GM19463 (cell line): ENCODE results near the gene MOV10L1.

Experiments
- ATAC-seq: cut with Tn5 transposase; IDR thresholded peaks from one replicate; pipeline ENCODE4 v1.9.1; 2021; ENCODE audit warnings: mild to moderate bottlenecking, moderate library complexity; ENCODE audit not compliant: unreplicated experiment

MOV10L1 gene

DNA sequence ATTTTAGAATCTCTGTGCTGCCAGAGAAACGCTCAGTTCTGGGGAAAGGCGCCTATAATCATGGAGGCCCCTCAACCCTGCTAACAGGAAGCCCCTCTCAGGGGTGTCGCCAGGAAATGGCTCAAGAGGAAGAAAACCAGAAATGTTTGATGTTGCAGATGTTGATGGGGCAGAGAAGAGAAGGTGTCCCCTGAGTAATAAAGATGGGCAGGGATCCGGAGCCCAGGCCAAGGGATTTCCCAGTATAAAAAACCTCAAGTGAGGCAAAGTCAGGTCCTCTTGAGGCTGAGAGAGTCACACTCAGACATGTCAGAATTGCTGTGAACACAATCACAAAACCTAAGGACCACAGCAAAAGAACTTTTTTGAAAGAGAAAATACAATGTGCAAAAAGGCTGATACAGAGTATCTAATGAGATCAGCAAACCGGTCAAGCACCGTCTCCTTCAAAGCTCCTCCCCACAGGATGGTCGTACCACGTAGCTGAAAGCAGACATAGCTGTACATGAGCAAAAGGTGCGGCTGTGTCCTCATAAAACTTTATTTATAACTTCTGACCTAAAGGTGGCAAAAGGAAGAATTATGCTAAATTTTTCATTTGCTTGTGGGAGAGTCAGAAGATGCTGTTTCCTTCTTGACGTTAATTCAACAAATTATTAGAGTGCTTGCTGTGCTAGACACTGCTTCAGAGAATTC is 12.2 kb downstream of the MOV10L1 start:
- no peak for ATAC-seq

DNA sequence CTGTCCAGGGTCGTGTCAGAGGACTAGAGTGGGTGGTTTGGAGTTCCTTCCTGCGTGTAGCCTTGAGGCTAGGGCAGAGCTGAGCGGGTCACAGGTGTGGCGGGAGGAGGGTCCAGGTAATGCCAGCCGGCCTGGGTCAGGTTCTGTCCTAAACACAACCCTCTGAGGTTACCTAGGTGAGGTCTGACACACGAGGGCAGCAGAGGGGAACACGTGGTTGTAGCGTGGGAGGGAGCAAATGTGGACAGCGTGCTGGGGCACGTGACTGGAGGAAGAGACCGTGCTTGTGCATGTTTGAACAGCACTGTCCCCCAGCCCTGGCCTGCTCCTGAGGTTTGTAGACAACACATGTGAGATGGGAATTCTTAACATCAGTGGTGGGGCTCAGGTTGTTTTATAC is 13.1 kb downstream of the MOV10L1 start:
- ATAC-seq, result no peak

DNA sequence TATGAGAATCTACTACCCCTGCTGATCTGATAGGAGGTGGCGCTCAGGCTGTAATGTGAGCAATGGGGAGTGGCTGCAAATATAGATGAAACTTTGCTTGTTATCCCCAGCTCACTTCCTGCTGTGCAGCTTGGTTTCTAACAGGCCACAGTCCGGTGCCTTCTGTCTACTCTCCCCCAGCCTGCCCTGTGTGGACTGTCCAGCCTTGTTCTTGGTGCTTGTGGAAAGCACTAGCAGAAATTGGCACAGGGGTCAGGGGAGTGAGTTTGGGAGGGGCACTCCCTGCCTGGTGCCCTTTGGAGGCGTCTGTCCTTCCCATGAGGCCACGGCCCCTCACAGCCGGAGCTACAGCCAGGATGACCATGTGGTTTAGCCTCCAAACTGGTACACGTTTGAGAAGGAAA is 14.3 kb downstream of the MOV10L1 start:
- ATAC-seq, result no peak

DNA sequence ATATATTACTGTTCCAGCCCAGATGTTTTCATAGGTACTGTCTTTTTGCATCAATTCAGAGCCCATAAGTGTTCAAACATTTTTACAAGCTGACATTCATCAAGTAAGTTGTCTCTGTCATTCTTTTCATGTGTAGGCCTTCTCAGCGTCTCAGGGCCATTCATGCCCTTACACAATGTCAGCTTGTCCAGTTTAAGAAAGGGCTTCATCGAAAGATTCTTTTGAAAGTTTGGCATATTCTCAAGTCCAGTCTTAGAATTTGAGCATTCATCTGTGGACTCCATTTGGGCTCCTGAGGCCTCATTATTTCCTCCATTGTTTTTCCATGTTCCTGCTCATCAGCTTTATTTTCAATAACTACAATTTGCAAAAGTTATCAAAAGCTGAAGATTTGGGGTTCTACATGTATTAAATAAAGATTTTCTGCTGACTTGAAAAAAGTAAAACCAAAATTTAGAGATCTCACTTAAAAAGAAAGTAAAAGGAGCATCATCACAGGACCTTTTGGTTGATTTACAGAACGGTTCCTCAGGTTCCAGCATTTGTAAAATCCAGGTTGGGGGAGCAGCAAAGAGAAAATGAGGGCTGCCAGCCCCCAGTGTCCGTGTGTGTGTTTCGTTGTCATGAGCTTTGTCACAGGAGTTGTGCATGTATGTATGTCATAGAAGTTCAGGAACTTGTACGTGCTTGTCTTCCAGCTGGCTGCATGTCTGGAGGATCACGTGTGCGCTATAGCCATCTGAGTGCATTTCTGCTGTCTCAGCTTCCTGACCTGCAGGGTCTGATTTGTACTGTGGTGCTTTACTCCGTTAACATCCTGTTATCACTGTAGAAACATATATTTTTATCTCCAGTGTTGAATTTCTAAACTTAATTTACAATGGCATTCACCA is 15.6 kb downstream of the MOV10L1 start:
- no peak for ATAC-seq

DNA sequence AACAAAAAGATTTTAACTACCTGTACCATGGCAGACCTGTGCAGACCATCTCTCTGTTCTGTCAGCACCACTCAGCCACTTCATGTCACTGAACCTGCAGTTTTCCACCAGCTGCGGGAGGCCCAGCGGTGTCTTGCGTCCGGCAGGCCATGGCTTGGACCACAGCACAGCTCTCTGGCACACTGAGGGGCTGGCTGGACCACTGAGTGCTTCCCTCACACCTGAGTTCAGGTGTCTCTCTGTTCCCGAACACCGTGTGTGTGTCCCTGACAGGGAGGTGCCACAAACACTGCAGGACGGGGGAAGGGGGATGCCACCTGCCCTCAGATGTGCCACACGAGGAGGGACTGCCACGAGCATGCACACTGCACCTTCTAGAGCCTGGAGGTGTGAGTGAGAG is 17.7 kb downstream of the MOV10L1 start:
- ATAC-seq, result no peak

DNA sequence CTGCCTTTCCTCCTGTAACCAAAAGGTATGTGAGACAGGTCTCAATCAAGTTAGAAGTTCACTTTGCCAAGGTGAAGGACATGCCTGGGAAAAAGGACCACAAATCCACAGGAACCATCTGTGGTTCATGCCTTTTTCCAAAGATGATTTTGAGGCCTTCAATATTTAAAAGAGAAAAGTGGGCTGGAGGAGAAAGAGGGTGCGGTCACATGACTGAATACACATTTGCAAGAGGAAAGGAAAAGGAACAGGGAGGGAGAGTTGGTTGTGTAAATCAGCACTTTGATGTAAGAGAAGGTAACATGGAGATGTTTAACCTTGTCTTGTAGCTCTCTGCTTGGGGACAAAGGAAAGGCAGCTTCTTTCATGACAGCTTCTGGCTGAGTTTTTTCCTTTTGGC is 21.2 kb downstream of the MOV10L1 start:
- no peak for ATAC-seq

DNA sequence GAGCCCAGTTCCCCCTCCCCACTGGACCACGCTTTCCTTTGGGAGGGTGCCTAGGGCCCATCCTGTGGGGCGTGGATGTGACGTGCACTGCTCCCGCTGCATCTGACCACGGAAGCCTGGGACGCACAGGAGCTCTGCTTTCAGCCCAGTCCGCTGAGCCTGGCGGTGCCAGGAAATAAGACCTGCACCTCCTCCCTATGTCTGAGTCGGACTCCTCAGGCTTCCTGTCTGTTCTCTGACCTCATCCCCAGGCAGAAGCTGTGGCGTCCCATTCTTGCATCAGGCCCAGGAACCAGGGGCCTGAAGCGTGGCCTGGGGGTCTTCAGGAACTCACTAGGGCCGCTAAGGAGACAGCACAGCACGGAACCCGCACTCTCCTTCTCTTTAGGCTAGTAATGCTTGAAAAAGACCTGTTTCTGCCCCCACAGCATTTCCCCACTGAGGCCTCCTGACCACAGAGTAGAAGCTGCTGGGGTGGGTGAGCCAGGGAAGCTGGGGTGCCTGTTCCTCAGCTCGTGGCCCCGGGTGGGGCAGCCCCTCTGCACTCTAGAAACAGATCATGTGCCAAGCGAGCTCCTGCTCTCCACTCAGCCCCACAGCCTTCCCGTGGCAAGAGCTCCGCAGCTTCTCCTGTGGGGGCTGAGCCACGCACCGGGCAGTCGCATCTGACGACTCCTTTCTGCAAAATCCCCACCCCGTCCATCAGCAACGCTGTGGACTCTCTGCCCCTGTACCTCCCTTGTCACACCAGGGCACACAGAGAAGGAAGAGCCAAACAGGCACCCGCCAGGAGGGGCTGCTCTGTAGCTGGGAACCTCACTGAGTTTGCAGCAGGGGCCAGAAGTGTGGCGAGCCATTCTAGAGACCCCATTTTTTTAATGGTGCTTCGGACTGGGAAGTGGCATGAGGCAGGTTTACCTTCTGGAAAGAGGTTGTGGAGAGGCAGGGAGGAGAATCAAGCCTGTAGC is 22.6 kb downstream of the MOV10L1 start:
- no peak for ATAC-seq

DNA sequence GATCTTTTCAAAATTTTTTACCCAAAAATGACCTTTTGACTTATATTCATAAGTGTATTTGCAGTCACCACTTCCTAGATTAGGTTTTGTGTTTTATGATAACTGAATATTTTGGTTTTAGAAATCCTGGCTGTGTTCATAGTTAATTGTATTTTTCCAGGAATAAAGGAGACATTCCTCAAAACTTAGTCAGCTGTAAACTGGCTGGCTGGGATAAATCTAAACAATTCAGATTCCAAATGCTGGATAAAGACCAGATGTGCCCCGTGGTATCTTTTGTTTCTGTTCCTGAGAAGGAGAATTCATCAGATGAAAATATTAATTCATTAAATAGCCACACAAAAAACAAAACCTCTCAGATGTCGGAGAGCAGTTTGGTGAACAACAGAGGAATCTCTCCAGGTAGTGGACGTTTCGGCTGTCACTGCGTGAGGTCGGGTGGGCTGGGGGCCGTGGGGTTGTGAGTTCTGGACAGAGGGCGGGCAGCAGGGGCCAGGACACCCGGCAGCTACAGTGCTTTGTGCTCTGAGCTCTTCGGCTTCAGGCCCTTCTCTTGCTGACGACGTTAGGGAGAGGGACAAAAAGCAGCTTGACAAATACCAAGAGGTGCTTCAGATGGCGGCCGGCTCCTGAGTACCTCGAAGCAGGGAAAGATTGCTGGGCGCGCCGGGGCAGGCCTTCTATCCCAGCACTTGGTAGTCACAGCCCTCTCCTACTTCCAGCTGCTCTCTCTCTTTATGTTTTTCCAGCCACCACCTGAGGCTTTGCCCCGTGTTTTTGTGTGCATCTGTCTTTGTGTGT is 24.6 kb downstream of the MOV10L1 start:
- no peak for ATAC-seq

DNA sequence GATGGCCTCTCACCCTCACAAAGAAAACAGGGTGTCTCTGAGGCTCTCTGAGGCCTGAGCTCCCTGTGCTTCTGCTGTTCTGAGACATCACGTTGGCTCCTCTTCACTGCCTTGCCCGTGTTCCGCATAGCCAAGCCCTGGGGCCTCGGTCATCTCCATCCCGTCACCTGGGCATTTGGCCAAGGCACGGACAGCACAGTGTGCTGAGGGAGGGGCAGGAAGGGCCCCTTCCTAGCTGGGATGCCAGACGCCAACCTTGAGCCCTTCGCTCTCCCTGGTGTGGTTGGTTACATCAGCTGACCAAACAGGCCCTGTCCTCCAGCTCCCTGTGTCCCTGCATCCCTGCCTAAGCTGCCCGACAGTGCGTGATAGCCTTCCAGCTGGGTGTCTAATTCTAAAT is 25.9 kb downstream of the MOV10L1 start:
- ATAC-seq, result no peak

DNA sequence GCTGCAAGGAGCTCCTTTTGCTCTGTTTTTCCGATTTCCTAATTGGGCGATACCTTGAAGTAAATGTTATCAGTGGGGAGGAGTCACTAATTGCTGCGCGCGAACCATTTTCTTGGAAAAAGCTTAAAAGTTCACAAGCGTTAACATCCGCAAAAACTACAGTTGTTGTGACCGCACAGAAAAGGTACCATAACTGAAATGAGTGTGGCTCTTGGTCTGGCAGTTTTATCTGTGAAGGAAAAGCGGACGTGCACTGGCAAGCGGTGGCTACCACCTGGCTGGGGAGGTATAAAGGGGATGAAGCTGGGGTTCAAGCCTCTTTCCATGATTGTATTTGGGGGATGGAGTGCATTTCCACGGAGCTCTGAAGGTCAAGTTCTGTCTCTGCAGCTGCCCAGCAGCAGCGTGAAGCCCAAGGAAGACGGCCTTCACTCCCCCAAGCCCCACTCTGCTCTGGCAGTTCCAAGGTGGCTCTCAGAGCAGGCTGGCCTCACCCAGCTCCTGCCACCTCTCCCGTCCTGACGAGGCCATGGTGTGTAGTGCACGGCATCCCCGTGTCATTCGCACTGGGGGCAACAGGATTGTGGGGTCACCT is 27.5 kb downstream of the MOV10L1 start:
- no peak for ATAC-seq

DNA sequence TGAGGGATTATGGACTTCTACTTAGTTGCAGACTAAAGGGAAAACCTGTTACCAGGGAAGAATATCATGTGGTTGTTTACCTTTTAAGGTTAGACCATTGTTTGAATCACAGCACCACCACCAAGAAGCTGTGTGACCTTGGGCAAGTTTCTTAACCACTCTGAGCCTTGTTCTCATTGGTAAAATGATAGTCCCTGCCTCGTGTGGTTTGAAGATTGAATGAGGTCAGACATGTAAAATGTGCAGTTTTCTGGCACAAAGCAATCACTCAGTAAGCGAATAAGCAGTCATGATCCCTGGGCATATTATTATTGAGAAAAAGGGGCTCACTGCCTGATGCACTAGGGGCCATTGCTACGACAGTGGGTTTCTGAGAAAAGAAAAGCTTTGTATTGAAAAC is 28.3 kb downstream of the MOV10L1 start:
- ATAC-seq, result no peak

DNA sequence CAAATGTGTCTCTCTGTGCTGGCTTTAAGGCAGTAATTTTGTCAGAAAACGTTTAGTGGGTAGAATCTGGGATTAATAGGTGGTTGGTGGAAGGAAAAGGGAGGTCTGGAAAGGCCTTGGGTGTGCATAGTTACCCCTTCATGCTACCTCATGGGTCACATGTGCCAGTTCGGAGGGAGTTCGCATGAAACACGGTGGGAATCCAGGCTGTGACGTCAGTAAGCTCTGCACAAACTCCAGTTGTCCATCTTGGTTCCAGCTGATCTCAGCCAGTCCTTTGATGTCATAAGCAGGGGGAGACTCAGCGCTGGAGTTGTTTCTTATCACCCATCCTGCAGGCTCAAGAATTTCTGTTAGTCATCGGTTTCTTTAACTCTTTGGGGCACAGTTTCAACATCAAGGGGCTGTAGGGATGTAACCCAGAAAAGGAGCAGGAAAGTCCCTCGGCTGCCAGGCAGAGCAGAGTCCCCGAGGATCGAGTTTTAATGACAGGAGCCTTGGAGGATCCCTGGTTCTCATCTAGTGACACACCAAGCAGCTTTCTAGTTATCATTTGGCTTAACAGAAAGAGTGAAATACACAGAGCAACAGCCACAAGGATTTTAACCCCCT is 28.9 kb downstream of the MOV10L1 start:
- ATAC-seq, result no peak

DNA sequence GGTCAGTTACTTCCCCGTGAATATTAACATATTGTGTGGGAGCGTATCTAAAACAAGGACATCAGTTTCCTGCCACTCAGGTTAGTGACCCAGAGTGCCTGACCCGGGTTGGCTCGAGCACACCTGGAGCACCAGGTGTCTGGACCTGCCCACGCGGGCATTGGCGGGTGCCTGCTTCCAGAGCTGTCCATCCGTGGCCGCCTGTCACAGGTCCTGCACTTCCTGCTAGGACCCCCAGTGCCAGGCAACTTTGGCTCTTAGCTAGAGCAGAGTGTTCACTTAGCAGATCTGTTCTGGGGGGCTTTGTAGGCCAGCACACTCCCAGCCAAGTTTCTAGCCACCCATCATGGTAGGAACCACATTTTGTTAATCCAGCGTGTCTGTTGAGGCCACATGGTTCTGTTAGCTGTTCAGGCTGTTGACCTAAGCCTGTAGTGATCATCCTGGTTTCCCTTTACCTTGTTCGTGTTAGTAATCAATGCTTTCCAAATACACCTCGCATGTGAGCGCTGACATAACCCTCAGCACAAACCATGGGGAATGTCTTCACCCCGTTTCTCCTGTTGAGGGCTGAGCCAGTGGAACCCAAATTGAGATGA is 29.5 kb downstream of the MOV10L1 start:
- no peak for ATAC-seq

DNA sequence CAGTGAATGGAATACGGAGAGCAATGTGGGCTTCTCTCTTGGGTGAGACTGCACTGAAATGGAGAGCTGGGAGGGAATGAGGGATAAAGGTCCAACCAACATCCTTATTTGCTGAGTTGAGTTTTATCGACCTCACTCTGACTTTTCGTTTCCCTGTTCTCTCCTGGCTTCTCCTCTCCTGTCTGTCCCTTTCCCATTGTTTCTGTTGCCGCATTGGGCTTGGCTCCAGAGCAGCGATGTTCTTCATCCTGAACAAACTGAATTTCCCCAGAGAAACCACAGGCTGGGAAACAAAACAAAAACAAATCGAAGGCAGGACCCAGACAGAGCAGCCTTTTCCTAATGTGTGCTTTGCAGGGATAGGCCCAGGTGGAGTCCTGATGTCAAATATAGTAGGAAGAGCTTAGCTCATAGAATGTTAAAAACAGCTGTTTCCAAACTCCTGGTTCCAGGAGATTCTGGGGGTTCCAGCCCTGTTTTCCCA is 30.0 kb downstream of the MOV10L1 start:
- no peak for ATAC-seq

DNA sequence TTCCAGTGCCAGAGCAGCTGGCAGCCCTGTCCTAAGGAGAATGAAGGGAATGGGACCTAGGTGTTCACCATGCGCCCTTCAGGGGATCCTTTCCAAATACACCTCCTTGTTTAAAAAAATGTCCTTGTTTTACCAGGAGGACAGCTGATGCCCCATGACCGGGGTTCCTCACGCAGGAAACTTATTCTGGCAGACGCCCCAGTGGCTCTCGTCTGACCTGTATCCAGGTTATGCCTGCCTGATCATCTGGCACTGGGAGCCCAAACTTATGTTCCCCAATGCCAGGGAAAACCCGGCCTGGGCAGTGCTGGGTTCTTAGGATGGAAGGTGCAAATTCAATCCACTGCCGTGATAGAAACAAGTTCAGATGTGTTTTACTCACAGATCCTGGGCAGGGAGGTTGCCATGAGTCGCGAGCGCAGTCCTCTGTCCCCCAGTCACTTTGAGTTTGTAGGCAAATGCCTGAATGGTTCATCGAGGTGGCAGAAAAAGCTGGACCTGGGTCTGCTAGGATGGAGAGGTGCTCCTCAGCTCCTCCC is 31.5 kb downstream of the MOV10L1 start:
- no peak for ATAC-seq

DNA sequence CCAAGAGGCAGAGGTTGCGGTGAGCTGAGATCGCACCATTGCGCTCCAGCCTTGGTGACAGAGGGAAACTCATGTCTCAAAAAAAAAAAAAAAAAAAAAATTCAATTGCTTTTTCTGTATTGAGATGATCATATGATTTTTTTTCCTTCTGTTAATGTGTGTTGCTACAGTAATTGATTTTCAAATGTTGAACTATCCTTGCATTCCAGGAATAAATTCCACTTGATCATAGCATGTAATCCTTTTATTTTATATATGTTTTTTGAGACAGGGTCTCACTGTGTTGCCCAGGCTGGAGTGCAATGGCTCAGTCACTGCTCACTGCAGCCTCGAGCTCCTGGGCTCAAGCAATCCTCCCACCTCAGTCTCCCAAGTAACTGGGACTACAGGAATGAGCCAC is 33.3 kb downstream of the MOV10L1 start:
- ATAC-seq, result no peak

DNA sequence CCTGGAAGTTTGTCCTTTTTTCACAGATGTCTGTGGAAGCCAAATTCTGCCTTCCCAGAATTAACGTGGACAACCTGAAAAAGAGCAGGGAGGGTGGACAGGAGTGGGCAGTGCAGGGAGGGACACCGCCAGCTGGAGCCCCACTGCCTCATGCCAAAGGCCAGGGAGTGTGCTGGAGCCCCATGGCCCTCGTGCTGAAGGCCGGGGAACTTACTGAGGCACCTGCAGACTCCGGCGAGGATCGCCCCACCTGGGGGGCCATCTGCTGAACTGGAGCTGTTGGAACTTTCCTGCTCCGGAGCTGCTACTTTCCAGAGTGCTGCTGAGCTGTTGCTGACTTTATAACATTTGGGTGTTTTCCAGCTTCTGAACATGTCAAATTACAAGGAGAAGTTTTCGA is 35.2 kb downstream of the MOV10L1 start:
- no peak for ATAC-seq

DNA sequence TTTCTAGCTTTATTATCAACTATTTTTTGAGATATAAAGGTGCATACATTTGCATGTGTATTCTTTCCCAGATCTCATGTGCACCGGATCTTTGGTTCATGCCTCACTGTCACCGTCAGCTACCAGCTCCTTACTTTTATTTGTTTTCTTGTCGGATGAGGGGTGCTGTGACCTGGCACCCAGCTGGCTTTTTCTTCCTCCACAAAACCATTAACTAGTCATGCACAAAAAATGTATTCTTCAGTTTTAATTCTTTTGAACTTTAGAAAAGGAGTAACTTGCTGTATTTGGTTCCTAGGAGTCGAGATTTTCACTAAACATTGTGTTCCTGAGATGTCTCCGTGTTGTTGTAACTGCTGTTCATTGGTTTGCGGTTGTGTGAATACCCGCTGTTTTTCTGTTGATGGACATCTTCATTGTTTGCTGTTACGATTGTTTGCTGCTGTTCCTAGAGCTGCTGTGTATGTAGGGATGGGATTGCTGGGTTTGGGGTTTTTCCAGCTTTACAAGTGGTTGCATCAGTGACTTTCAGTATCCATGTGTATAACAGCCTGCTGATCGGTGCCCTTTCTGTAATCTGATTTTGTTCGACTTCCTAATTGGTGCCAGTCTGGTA is 39.4 kb downstream of the MOV10L1 start:
- ATAC-seq, result no peak
